Activated CD8-positive, alpha-beta T cell treated with anti-CD3 and anti-CD28 coated beads for 36 hours (primary cell): Measurements from ENCODE around the gene ZBED2. TPM values are rescaled to one million over a fixed set of nuclear protein-coding genes. Genes with fewer than 3 reads are reported as not detected.

Experiments used
- ATAC-seq: fragments of 200-7000 bp; cut with Tn5 transposase; one replicate; pipeline ENCODE4 v1.10.0; 2021; ENCODE audit warnings: mild to moderate bottlenecking, moderate library complexity
- CTCF ChIA-PET: fragments of 350-600 bp; sonication (Branson Sonifier 250); formaldehyde crosslinking; loops from one replicate; lab custom pipeline; 2021; ENCODE audit warnings: antibody characterized with exemption; lab: Charles Lee
- POLR2A ChIA-PET: fragments of 350-600 bp; sonication (Branson Sonifier 250); formaldehyde crosslinking; loops from one replicate; lab custom pipeline; 2021; ENCODE audit warnings: antibody characterized with exemption; lab: Charles Lee
- DNase-seq: peaks from one replicate; pipeline ENCODE4 v3.0.0-alpha.2; 2020
- H3K27ac Mint-ChIP-seq: one replicate; pipeline ENCODE4 v1.8.0; 2021; ENCODE audit warnings: mild to moderate bottlenecking, mixed read lengths
- H3K27me3 Mint-ChIP-seq: one replicate; pipeline ENCODE4 v1.8.0; 2021; ENCODE audit warnings: mixed read lengths
- H3K36me3 Mint-ChIP-seq: one replicate; pipeline ENCODE4 v1.8.0; 2021; ENCODE audit warnings: low read depth, mixed read lengths
- H3K4me1 Mint-ChIP-seq: one replicate; pipeline ENCODE4 v1.8.0; 2021; ENCODE audit warnings: low read depth, mixed read lengths
- H3K4me3 Mint-ChIP-seq: one replicate; pipeline ENCODE4 v1.8.0; 2021; ENCODE audit warnings: mild to moderate bottlenecking, moderate library complexity, mixed read lengths
- H3K9me3 Mint-ChIP-seq: one replicate; pipeline ENCODE4 v1.8.0; 2021; ENCODE audit warnings: mixed read lengths
- CTCF ChIP-seq: fragments of 200-600 bp; IDR thresholded peaks from one replicate; pipeline ENCODE4 v1.8.0; 2022; ENCODE audit warnings: antibody characterized with exemption, mild to moderate bottlenecking
- intact Hi-C: fragments of 100-400 bp; cut with micrococcal nuclease; formaldehyde crosslinking; loops from one replicate; pipeline ENCODE4 v1.10.0; 2022
- total RNA-seq, 2 experiments: library from RNA; stranded (reverse); gene quantifications; one replicate each; pipeline ENCODE4 v1.2.3, GENCODE V29; 2021

ZBED2 gene
- total RNA-seq, 2 experiments from 2014 or later: 226 to 235 TPM

- Mint-ChIP-seq H3K36me3 (peaks cover 50% of the 10 kb centered on the region), H3K9me3 (no peaks in the 10 kb centered on the region), H3K27me3 (no peaks in the 10 kb centered on the region), H3K4me3 (no peak overlapping the region), H3K27ac (no peak overlapping the region), H3K4me1 (peaks cover 59% of the 10 kb centered on the region)
- ChIA-PET POLR2A (interaction anchor here (0.8 to 4.1 kb wide), 8 partner anchors 27 to 151 kb away, joined by 3 to 24 read pairs (median 5); partner anchors contain the start of gene ZBED2), CTCF (interaction anchor here (0.9 to 7.2 kb wide), 8 partner anchors 27 to 146 kb away, joined by 3 to 54 read pairs (median 7); no protein-coding TSS in a partner anchor)
- TF ChIP-seq CTCF: no peak
- intact Hi-C loops: loop anchor here (5.0 to 10.0 kb wide), 4 partner anchors 37 to 1741 kb away; partner anchors contain the start of gene ZBED2
- DNase-seq (no peak), ATAC-seq (no peak)
Observed at GRCh38 chr3:111545349-111545748, 49.8 kb downstream of the ZBED2 start.

Other genes starting within 250 kb of the ZBED2 start
- 100 to 1,000 TPM; 142 to 147 TPM for gene CD96, start 53.1 kb downstream of the ZBED2 start, total RNA-seq
- gene PLCXD2, start 79.3 kb upstream of the ZBED2 start, total RNA-seq: 10 to 100 TPM; 10.8 to 11.4 TPM